CD14-positive monocyte (primary cell): ENCODE data around the gene XYLT1. TPM values are rescaled to one million over a fixed set of nuclear protein-coding genes. Genes with fewer than 3 reads are reported as not detected.

Source experiments
- DNase-seq, 3 donors: peaks; one replicate each; pipeline ENCODE4 v3.0.0-alpha.2; 2011 to 2022
- H2AFZ ChIP-seq: 2 replicates; pipeline ENCODE4 v1.6.0; 2012; ENCODE audit warnings: mild to moderate bottlenecking, low read depth, low read length, inconsistent platforms; ENCODE audit not compliant: insufficient read depth, poor library complexity, severe bottlenecking
- H3K27ac ChIP-seq, 2 donors: 1 replicate in 1 of 2; 2 replicates in 1 of 2; pipeline ENCODE4 v1.5.1; 2012 to 2013; ENCODE audit warnings: low read length in 2 of 2, control low read depth in 1 of 2, inconsistent platforms in 1 of 2, low read depth in 1 of 2, mild to moderate bottlenecking in 1 of 2
- H3K27me3 ChIP-seq, 2 donors: one replicate each; pipeline versions ENCODE4 v1.6.0 to v1.6.1; 2011 to 2013; ENCODE audit warnings: low read length in 2 of 2; ENCODE audit not compliant: control insufficient read depth in 2 of 2, insufficient read depth in 2 of 2
- H3K36me3 ChIP-seq, 2 donors: replicated peaks in 1 of 2; 1 replicate in 1 of 2; 2 replicates in 1 of 2; pipeline versions ENCODE4 v1.5.1 to v1.6.1; 2012 to 2013; ENCODE audit warnings: low read length in 2 of 2, control low read depth in 1 of 2, inconsistent platforms in 1 of 2, mild to moderate bottlenecking in 1 of 2; ENCODE audit not compliant: insufficient read depth in 2 of 2, control insufficient read depth in 1 of 2
- H3K4me1 ChIP-seq, 2 donors: 1 replicate in 1 of 2; 2 replicates in 1 of 2; pipeline versions ENCODE4 v1.5.1 to v1.6.1; 2012 to 2013; ENCODE audit warnings: low read length in 2 of 2, control low read depth in 1 of 2, inconsistent platforms in 1 of 2, mild to moderate bottlenecking in 1 of 2, moderate library complexity in 1 of 2; ENCODE audit not compliant: insufficient read depth in 2 of 2, control insufficient read depth in 1 of 2
- H3K4me2 ChIP-seq: replicated peaks from 2 replicates; pipeline ENCODE3; 2012; ENCODE audit warnings: low read length, moderate library complexity, mild to moderate bottlenecking; ENCODE audit not compliant: poor library complexity, severe bottlenecking; ENCODE audit errors: extremely low read depth
- H3K4me3 ChIP-seq, 3 experiments: fragments of 200-600 bp in 1 of 3; sonication (generic) in 1 of 3; replicated peaks in 1 of 3; 1 replicate in 2 of 3; 2 replicates in 1 of 3; pipeline ENCODE4 v1.5.1; 2011 to 2013; ENCODE audit warnings: low read length in 3 of 3, mild to moderate bottlenecking in 3 of 3, control low read depth in 2 of 3, low read depth in 2 of 3, inconsistent platforms in 1 of 3, moderate library complexity in 1 of 3
- H3K79me2 ChIP-seq: 2 replicates; pipeline ENCODE4 v1.6.0; 2012; ENCODE audit warnings: mild to moderate bottlenecking, control low read depth, inconsistent platforms, low read length, moderate library complexity; ENCODE audit not compliant: insufficient read depth
- H3K9ac ChIP-seq: 2 replicates; pipeline ENCODE4 v1.6.0; 2017; ENCODE audit warnings: low read length, mild to moderate bottlenecking; ENCODE audit not compliant: insufficient read depth, poor library complexity, severe bottlenecking
- H3K9me3 ChIP-seq, 2 donors: replicated peaks in 1 of 2; 1 replicate in 1 of 2; 2 replicates in 1 of 2; pipeline versions ENCODE4 v1.5.1 to v1.6.1; 2012 to 2013; ENCODE audit warnings: low read length in 2 of 2, control low read depth in 1 of 2; ENCODE audit not compliant: control insufficient read depth in 1 of 2, insufficient read depth in 1 of 2
- H4K20me1 ChIP-seq: 2 replicates; pipeline ENCODE4 v1.6.0; 2012; ENCODE audit warnings: mild to moderate bottlenecking, low read length, control low read depth, moderate library complexity; ENCODE audit not compliant: insufficient read depth
- H3K27ac Mint-ChIP-seq, 7 donors: one replicate each; pipeline ENCODE4 v1.8.0; 2020; ENCODE audit warnings: mild to moderate bottlenecking in 7 of 7, mixed read lengths in 7 of 7, moderate library complexity in 6 of 7, inconsistent platforms in 2 of 7
- H3K27me3 Mint-ChIP-seq, 3 donors: one replicate each; pipeline ENCODE4 v1.8.0; 2021 to 2022; ENCODE audit warnings: low read depth in 3 of 3, mild to moderate bottlenecking in 3 of 3, mixed read lengths in 3 of 3, moderate library complexity in 3 of 3, inconsistent platforms in 1 of 3
- H3K36me3 Mint-ChIP-seq, 2 donors: one replicate each; pipeline ENCODE4 v1.8.0; 2020; ENCODE audit warnings: mixed read lengths in 2 of 2, inconsistent platforms in 1 of 2, mild to moderate bottlenecking in 1 of 2
- H3K4me1 Mint-ChIP-seq: one replicate; pipeline ENCODE4 v1.8.0; 2020; ENCODE audit warnings: mild to moderate bottlenecking, mixed read lengths
- H3K4me3 Mint-ChIP-seq, 2 donors: one replicate each; pipeline ENCODE4 v1.8.0; 2020; ENCODE audit warnings: mild to moderate bottlenecking in 2 of 2, mixed read lengths in 2 of 2, moderate library complexity in 1 of 2
- H3K9me3 Mint-ChIP-seq, 7 donors: one replicate each; pipeline ENCODE4 v1.8.0; 2020 to 2022; ENCODE audit warnings: mixed read lengths in 7 of 7, mild to moderate bottlenecking in 6 of 7, moderate library complexity in 6 of 7, inconsistent platforms in 2 of 7
- WGBS: methylation state at CpG from one replicate; pipeline ENCODE4 v1.1.5; 2013; ENCODE audit warnings: missing lambda C conversion rate; ENCODE audit not compliant: insufficient coverage; 5-methylcytosine and 5-hydroxymethylcytosine counted together
- intact Hi-C, 2 donors: fragments of 100-400 bp; cut with micrococcal nuclease; formaldehyde crosslinking; loops; one replicate each; pipeline versions ENCODE4 v1.15.0 to v1.15.1; 2023
- polyA plus RNA-seq, 3 donors: library from polyadenylated mRNA; depleted of rRNA in 1 of 3; unstranded in 2 of 3; stranded (reverse) in 1 of 3; fragments of 300-500 nt in 2 of 3; fragments of >200 nt in 1 of 3; fragmentation: Illumina TruSeq in 2 of 3; gene quantifications; 1 replicate in 2 of 3; 2 replicates in 1 of 3; pipeline ENCODE4 v1.2.3, GENCODE V29; 2012 to 2021
- TF ChIP-seq, protein P1 (sequence below): fragments of 200-600 bp; IDR thresholded peaks from one replicate; pipeline ENCODE4 v1.8.0; 2022; ENCODE audit warnings: antibody characterized with exemption, mild to moderate bottlenecking

XYLT1 gene
- polyA plus RNA-seq, 3 donors = 0.51 to 9.4 (median 1.6) TPM

- intact Hi-C loops = no loop called here
- Histone ChIP-seq H2AFZ (no peak overlapping the region), H3K4me1 (peaks cover 39 to 42% of the 10 kb centered on the region in 2 donors), H4K20me1 (no peaks in the 10 kb centered on the region), H3K27ac (peak overlapping the region in 1 of 2 donors; percentile 98), H3K27me3 (no peaks in the 10 kb centered on the region), H3K4me2 (no peak overlapping the region), H3K9me3 (no peaks in the 10 kb centered on the region), H3K36me3 (peaks cover 0 to 3% of the 10 kb centered on the region in 2 donors), H3K4me3 (no peak overlapping the region), H3K9ac (no peak overlapping the region), H3K79me2 (peaks cover 37% of the 10 kb centered on the region)
- peak overlapping the region in 3 of 7 donors; percentile 13 to 98 (median 93) for H3K27ac Mint-ChIP-seq
- H3K4me3 Mint-ChIP-seq = no peak overlapping the region
- peaks cover 4 to 13% of the 10 kb centered on the region in 2 donors for H3K36me3 Mint-ChIP-seq
- H3K4me1 Mint-ChIP-seq = peaks cover 51% of the 10 kb centered on the region
- peaks cover 0 to 2% (median 0%) of the 10 kb centered on the region in 7 donors for H3K9me3 Mint-ChIP-seq
- 100% methylated on average over 4 of the region's 5 CpGs for WGBS
- H3K27me3 Mint-ChIP-seq = no peaks in the 10 kb centered on the region
- TF ChIP-seq, protein P1, sequence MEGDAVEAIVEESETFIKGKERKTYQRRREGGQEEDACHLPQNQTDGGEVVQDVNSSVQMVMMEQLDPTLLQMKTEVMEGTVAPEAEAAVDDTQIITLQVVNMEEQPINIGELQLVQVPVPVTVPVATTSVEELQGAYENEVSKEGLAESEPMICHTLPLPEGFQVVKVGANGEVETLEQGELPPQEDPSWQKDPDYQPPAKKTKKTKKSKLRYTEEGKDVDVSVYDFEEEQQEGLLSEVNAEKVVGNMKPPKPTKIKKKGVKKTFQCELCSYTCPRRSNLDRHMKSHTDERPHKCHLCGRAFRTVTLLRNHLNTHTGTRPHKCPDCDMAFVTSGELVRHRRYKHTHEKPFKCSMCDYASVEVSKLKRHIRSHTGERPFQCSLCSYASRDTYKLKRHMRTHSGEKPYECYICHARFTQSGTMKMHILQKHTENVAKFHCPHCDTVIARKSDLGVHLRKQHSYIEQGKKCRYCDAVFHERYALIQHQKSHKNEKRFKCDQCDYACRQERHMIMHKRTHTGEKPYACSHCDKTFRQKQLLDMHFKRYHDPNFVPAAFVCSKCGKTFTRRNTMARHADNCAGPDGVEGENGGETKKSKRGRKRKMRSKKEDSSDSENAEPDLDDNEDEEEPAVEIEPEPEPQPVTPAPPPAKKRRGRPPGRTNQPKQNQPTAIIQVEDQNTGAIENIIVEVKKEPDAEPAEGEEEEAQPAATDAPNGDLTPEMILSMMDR = no peak
- no peak for DNase-seq
These were observed 210.4 kb downstream of the XYLT1 start for GRCh38 chr16:17260276-17260849.

GRCh38 chr16:17259751-17260270 is 210.9 kb downstream of the XYLT1 start:
- Histone ChIP-seq H3K79me2 (peaks cover 40% of the 10 kb centered on the region), H3K4me1 (peaks cover 39 to 42% of the 10 kb centered on the region in 2 donors), H3K9ac (peak overlapping the region; percentile 75), H3K27me3 (no peaks in the 10 kb centered on the region), H3K4me3 (peak overlapping the region in 1 of 3 experiments; percentile 68), H2AFZ (no peak overlapping the region), H3K9me3 (no peaks in the 10 kb centered on the region), H4K20me1 (no peaks in the 10 kb centered on the region), H3K4me2 (peak overlapping the region; percentile 71), H3K36me3 (peaks cover 0 to 6% of the 10 kb centered on the region in 2 donors), H3K27ac (peak overlapping the region in 1 of 2 donors; percentile 98)
- H3K4me1 Mint-ChIP-seq = peaks cover 49% of the 10 kb centered on the region
- H3K9me3 Mint-ChIP-seq = peaks cover 0 to 2% (median 0%) of the 10 kb centered on the region in 7 donors
- no peak for DNase-seq
- TF ChIP-seq, protein P1 = no peak
- intact Hi-C loops = loop anchor here (5.0 kb wide), 4 partner anchors 37 to 192 kb away; no protein-coding TSS in a partner anchor
- H3K36me3 Mint-ChIP-seq = peaks cover 7 to 13% of the 10 kb centered on the region in 2 donors
- H3K27ac Mint-ChIP-seq = peak overlapping the region; percentile 93 to 100 (median 98)
- WGBS = 80% methylated on average over 1 of the region's 6 CpGs
- H3K27me3 Mint-ChIP-seq = no peaks in the 10 kb centered on the region
- no peak overlapping the region for H3K4me3 Mint-ChIP-seq
